ENCODE results near the gene FAM13A.
"Not testable (repeated sequence)": the region's sequence is repeated elsewhere in the genome, so short reads cannot be mapped to it uniquely, and the experiment has no call there.

Gene FAM13A

DNA sequence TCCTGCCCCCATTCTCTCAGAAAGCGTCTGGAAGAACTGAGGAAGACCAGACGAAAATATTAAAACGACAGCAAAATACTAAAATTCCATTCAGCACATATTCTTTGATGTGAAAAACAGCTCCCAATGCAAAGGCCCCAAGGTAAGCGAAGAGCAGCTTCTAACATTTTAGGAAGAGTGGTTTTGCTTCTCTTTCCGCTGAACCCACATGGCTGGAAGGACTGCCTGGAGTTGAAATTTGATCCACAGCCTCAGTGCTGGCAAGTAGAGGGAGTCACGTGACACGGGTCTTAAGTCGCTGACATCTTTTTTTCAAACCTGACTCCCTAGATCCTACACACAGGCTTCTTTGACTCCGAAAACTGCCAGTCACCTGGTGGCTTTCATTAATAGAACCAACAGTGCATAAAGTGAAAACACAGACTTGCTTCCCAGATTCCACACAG is at the start of gene FAM13A:
Gene FAM13A, minus strand, starts transcription at position 233 of the 446 bp plus-strand sequence. Its CDS starts 221 bp downstream, at position 12.
- in situ Hi-C loops (cut with MboI; ENCODE audit: low sequenced_read_pairs), result no loop called here

DNA sequence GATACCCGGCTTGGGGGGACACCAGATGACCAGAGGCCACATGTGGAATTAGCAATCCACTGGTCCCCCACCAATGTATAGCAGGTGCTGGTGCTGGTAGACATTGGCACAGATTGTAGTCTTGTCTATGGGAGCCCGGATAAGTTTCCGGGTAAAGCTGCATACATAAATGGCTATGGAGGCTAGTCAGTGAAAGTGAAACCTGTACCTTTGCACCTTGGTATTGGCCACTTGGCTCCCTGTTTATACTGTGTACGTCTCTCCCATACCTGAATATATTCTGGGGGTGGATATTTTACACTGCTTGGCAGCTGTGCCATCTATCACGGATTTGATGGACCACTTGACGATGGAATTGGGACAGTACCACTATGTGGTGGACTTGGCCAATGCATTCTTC is 48.7 kb upstream of the FAM13A start:
- in situ Hi-C loops (cut with MboI; ENCODE audit: low sequenced_read_pairs), result no loop called here

DNA sequence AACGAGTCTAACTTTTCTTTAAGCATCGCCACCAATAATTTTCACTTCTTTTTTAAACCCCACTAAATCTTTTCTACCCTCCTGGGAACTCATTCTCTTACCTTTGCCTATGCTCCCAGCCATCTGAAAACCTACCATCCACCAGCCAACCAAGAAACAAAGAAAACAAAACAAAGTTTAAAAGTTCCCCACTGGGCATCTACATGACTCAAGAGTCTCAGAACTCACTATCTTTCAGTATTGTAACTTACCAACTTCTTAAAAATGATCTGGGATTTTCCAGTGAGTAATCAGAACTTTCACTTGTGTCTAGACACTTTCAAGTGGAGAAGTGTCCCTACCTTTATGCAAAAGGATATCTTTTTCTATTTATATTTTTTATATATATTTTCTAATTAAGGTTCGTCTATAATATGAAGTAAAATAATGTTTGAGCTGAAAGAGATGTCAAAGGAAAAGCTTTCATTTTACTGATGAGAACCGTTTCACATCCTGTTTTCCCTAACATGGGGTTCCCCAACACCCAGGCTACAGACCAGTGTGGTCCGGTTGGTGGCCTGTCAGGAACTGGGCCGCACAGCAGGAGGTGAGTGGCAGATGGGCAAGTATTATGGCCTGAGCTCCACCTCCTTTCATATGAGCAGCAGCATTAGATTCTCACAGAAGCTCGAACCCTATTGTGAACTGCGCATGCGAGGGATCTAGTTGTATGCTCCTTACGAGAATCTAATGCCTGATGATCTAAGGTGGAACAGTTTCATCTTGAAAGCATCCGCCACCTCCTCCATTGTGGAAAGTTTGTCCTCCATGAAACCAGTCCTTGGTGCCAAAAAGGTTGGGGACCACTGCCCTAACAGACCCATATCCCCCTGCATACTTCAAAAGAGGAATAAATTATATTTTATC is 44.5 kb upstream of the FAM13A start:
- in situ Hi-C loops (cut with MboI; ENCODE audit: low sequenced_read_pairs), result no loop called here

DNA sequence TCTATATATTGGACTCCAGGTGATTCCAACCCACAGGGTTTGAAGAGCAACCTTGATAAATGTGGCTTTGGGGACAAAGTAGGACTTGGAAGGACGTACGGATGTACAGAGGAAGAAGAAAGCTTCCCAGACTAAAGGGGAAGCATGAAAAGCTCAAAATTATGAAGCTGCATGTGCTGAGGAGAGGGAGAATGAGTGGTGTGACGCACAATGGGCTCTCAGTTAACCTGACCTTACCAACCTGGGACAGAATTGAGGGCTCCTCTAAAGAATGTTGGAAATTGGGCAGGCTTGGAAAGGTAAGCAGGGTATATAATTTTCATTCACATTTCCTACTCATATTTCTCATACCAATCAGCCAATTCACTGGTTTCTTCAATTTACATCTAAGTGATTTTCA is 43.9 kb upstream of the FAM13A start:
- in situ Hi-C loops (cut with MboI; ENCODE audit: low sequenced_read_pairs), result no loop called here

DNA sequence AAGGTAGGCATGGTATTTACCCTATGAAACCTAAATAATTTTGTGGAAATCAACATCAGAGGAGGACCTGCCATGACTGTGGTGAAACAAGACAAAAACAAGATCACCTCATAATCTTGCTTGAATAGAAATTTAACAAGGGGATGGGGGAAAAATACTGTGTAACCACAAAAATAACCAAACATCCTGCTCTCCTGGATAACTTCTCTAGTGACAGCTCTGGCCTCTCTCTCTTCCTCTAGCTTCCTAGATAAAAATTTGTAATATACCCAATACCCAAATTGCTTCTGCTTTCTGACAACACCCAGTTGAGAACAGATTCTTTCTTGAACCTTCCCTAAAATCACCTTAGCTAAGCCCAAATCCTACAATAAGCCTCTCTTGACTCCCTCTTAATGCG is 42.5 kb upstream of the FAM13A start:
- in situ Hi-C loops (cut with MboI; ENCODE audit: low sequenced_read_pairs), result no loop called here

DNA sequence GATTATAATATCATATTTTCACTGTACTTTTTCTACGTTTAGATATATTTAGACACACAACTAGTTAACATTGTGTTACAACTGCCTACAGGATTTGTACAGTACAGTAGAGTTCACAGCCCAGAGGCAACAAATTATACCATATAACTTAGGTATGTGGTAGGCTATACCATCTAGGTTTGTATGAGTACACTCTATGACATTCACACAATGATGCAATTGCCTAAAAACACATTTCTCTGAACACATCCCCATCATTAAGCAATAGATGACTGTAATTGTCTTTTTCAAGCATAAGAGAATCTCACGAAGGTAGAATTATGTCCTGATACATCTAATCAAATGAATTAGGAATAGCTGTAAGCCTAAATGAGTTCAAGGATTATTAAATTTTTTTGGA is 42.0 kb upstream of the FAM13A start:
- in situ Hi-C loops (cut with MboI; ENCODE audit: low sequenced_read_pairs), result no loop called here

DNA sequence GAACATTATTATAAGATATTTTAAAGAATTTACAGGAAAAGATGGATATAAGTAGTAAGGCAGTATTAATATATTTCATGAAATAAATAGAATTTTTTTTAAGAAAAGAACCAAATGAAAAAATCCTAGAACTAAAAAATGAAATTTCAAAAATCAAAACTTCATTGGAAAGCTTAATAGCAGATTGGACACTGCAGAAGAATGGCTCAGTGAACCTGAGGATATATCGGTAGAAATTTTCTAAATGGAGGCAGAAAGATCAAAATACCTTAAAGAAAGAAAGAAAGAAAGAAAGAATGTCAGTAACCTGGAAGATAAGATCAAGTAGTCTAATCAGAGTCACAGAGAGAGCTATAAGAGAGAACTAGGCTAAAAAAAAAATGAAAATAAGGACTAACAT is 21.3 kb upstream of the FAM13A start:
- in situ Hi-C loops (cut with MboI; ENCODE audit: low sequenced_read_pairs), result no loop called here

DNA sequence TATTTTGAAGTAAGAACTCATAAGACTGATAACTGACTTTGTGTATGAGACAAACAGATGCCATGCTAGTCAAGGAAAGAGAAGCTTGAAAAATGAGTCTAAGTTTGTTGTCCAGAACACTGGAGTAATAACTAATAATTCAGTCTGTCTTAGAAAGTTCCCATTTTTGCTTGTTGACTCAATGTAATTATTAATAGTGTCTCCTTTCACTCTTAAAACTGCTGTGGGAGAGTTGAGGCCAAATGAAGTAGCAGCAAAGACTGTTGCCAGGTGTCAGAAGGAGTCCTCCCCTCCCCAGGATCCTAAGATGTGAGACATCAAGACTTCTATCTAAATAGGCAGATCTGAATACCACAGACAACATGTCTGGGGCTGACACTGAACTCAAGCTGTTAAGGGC is 20.8 kb upstream of the FAM13A start:
- in situ Hi-C loops (cut with MboI; ENCODE audit: low sequenced_read_pairs), result no loop called here

DNA sequence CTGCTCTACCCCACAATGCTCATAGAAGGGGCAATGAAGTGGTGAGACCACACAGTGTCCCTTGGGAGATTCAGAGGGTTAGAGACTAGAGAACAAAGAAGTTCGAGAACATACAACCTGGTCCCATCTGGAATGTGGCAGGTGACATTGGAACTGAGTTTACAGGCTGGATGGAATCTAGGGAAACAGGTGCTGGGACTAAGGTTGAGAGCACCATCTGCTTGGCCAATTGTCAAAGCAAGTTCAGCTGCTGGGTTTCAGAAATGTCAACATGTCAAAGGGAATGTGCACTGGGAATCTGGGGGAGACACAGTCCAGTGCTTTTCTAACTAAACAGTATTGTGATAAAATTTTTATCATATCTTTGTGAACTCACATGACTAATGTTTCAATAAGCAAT is 15.9 kb upstream of the FAM13A start:
- in situ Hi-C loops (cut with MboI; ENCODE audit: low sequenced_read_pairs), result no loop called here

DNA sequence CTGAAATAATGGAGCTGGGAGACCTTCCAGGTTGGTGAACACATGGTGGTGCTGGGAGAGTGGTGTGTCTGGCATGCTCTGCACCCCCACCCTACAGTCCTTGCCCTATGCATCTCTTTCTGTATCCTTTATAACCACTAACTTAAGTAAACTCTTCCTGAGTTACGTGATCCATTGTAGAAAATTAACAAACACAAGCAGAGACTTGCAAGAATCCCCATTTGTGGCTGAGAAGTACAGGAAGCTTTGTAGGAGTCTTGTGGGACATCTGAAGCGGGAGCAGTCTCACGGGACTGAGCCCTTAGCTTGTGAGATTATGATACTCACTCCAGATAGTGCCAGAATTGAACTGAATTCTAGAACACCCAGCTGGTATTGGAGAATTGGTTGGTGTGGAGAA is 14.3 kb upstream of the FAM13A start:
- in situ Hi-C loops (cut with MboI; ENCODE audit: low sequenced_read_pairs), result no loop called here

DNA sequence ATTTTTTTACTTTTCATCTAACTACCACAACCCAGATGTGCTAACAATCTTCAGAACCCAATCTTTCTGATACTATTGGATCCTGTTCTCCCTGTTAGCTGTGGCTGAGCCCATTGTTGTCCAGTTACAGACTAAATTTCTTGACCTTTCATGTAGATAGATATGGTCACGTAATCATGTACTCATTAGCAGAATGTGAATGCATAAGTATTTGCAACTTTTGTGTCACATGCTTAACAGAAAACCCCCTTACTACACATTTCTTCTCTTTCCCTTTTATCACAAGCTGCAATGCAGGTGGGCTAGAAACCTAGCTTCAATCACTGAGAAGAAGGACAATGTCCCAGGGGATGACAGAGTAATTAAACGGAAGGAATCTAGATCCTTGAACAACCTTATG is 13.1 kb upstream of the FAM13A start:
- in situ Hi-C loops (cut with MboI; ENCODE audit: low sequenced_read_pairs), result no loop called here

DNA sequence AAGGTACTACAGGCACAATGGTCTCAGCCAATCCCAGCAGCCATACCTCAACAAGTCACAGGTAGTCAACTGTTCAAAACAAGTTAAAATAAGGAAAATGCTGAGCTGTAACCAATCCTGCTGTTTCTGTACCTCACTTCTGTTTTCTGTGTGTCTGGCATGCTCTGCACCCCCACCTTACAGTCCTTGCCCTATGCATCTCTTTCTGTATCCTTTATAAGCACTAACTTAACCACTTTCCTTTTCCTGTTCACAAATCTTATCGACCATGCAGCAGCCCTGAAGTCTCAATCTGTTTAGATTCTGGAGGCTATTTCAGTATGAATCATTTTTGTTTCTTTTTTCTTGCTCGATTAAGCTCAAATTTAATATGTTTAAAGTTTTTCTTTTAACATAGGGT is 12.5 kb upstream of the FAM13A start:
- in situ Hi-C loops (cut with MboI; ENCODE audit: low sequenced_read_pairs), result no loop called here

DNA sequence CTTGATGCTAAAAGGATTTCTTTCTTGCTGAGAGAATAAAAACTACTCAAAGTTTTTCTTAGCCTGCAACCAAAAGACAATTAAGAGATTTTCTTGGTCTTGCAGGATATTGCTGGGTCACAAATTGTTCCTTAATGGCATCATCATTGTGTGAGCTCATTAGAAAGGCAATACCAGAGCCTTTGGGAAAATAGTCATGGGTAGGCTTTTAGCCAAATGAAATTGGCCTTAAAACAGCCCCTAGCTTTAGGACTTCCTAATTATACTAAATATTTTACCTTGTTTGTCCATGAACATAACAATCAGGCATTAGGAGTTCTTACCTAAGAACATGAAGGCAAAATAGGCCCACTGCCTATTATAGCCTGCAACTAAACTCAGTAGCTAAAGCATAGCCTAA is 10.4 kb upstream of the FAM13A start:
- in situ Hi-C loops (cut with MboI; ENCODE audit: low sequenced_read_pairs), result no loop called here

DNA sequence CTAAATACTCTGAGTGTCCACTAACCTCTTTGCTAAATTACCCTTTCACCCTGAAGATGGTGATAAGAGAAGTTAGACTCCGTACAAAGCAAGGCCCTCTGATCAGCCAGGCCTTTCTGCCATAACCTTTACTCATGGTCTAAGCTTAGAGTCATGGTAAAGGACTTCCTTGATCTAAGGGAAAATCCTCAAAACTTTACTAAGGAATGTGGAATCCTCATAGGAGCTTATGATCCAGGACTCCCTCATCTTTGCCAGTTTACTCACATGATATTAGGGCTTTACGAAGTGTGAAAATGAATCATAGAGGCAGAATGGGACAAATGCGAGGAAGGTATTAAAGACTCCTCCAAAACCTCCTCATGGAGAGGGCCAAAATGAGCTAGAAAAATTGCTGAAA is 7.9 kb upstream of the FAM13A start:
- in situ Hi-C loops (cut with MboI; ENCODE audit: low sequenced_read_pairs), result no loop called here

DNA sequence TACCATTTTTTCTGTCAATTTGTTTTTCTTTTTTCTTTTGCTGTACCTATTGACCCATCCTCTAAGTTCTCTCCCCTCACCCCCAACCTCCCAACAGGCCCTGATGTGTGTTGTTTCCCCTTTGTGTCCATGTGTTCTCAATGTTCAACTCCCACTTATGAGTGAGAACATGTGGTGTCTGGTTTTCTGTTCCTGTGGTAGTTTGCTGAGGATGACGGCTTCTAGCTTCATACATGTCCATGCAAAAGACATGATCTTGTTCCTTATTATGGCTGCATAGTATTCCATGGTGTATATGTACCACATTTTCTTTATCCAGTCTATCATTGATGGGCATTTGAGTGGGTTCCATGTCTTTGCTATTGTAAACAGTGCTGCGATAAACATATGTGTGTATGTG is 859 bp upstream of the FAM13A start:
- in situ Hi-C loops (cut with MboI; ENCODE audit: low sequenced_read_pairs), result not testable (repeated sequence)

DNA sequence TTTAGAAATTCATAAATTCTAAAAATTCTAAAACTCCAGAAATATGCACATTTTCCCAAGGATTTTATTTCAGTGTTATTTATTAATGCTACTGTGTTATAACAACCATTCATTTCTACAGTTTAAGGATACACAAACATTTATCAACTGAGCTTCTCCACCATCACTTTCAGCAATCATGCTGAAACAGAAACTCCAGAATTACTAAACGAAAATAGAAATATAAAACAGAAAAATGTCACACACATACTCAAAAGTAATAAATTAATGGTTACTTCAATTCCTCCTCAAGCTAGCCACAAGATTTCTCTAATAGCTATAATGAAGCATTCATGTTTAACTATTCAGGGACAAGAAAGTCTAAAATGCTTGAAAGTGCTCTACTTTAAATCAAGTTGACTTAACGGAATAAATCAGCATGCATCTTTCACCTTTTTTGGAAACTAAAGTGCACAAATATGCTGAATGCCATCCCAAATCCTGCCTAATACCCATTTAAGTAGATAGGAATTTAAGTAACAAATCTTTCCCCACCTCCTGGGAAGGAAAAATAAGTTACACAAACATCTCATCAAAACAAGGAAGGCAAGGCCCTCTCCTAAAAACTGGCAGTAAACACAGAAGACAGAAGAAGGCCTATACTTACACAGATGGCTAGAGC is 563 bp downstream of the FAM13A start:
- in situ Hi-C loops (cut with MboI; ENCODE audit: low sequenced_read_pairs), result no loop called here

DNA sequence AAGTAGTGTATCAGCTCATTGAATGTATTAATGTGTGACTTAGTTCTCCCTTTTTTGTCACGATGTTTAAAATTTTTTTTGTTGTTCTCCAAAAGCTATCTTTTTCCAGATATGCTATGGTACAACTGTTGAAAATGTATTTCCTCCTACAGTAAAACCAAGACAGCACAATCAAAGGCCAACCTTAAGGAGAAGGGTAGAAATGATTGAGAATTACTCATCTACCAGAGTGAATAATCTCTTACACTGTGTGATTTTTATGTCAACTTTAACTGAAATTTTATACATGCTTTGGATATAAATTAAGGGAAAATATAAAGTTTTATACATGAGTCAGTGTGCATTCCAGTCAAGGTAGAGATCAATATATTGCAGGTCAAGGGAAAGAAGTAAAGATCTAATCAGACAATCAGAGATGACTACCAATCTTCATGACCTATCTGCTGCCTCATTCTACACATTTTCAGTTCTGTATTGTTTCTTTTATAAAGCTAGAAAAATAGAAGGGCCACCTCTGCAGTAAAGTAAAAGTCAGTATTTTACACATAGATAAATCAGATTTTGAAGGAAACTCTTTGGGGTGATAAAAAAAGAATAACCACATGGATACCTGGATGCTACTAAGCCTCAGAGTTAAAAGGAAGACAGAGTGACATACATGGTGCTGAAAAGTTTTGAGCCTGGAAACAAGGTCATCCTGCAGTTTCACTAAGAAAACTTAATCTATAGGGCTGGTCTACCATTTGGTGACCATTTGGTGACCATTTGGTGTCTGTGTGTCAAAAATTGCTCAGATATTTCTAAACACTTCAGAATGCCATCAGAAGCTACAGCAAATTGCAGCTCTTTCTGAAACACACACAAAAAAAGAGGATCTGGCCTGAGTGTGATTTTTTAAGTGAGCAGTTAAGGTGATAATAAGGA is 1.6 kb downstream of the FAM13A start:
- in situ Hi-C loops (cut with MboI; ENCODE audit: low sequenced_read_pairs), result no loop called here

DNA sequence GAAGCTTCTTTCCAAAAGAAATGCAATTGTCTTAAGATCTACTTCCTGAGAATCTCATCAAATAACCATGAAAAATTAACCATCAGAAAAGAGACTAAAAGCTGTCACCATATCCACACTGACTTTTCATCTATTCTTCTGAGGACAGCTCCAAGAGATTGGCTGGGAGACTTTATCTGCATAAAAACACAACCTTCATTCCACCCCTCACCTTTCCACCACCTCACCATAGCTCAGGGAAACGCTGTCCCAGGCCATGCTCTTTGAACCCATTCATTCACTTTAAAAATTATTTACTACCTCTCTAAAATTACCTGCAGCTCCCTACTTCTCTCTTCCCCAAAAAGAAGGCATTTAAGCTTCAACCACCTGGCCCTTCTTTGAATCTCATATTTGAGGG is 2.4 kb downstream of the FAM13A start:
- in situ Hi-C loops (cut with MboI; ENCODE audit: low sequenced_read_pairs), result no loop called here

DNA sequence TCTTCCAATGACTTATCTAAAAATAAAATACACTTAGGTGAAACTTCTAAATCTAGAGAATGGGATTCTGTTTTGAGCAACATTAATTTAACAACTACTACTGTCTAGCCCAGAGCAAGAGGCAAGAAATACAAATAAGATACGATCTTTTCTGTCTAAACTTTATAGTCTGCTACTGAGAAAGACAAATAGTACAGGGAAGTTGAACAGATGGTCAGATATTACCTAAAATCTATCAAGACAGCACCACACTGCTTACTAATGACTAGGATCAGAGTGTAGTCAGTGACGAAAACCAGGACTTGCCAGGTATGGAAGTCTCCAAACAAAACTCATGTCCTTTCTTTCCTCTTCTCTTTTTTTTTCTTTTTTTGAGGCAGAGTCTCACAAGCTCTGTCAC is 7.1 kb downstream of the FAM13A start:
- in situ Hi-C loops (cut with MboI; ENCODE audit: low sequenced_read_pairs), result no loop called here

DNA sequence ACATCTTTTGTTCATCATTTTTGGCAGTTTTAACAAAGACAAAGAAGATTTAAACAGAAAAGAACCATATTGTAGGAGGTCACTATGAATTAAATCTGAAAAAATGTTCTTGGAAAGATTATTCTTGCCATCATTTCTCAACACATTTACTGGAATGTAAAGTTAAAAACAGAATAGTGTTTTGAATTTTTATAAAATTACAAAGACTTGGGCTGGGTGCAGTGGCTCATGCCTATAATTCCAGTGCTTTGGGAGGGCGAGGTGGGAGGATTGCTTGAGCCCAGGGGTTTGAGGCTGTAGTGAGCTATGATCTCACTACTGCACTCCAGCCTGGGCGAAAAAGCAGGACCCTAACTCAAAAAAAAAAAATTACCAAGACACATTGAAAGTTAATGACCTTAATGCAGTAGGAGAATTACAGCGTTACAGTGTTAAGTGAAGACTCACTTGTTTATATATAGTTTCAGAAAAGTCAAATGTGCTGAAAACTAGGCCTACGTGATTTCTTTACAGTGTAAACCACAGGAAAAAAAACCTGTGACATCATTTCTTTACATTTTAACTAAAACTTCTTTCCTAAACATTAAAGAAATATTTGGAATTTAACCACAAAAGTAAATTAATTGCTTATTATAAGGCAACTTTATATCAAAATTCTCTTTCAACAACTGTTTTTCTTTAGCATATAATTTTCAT is 7.9 kb downstream of the FAM13A start:
- in situ Hi-C loops (cut with MboI; ENCODE audit: low sequenced_read_pairs), result no loop called here

Data from HL-60/S4 treated with retinoic acid at 250 ng/mL for 4 days and 3 days (cell line).